Measurements from ENCODE around the gene METTL25B. TPM values are rescaled to one million over a fixed set of nuclear protein-coding genes. Genes with fewer than 3 reads are reported as not detected.

Gene METTL25B
- total RNA-seq, 1 donor from 2014 or later = 13.1 TPM

DNA sequence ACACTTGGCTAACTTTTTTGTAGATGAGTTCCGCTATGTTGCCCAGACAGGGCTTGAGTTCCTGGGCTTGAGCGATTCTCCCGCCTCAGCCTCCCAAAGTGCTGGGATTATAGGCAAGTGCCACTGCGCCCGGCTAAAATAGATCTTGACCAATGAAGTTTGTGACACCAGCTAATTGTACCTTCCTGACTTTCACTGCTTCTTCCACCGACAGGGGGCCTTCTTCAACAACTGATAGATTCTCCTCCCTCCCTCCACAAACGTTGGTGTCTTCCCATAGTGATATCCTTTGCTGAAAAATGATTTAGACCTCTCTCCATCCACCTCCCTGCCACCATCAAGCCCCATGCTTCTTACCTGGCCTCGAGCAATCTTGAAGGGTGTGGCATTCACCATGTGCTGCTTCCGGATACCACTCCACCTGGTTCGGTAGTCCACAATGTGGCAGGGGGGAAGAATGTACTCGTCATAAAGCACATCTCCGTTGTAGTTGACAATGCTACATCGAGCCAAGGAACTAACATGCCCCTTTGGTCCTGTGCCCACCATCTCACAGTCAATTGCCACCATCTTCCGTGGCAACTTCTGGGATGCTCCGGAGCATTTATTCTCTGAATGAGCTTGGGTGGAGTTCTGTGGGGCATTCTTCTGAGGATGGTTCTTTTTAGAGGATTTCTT is 1.6 kb upstream of the METTL25B start:
- peak; percentile 57 for DNase-seq

DNA sequence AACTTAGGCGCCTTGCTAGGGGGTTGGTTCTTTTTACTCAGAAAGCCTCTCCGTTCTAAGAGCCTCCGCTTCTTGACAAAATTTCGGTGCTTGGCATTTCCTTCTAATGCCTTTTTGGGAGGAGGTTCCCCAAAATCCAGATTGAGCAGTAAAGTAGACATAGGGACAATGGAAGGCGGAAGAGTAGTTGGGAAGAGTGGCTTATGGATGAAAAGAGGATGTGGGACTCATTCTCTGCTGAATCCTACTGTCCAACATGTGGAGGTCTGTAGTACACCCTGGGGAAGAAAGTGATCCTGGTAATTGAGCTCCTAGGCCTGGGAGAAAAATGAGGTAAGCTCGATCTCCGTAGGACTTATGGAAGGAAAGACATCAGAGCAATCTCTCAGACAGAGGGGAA is 777 bp upstream of the METTL25B start:
- DNase-seq = no peak

DNA sequence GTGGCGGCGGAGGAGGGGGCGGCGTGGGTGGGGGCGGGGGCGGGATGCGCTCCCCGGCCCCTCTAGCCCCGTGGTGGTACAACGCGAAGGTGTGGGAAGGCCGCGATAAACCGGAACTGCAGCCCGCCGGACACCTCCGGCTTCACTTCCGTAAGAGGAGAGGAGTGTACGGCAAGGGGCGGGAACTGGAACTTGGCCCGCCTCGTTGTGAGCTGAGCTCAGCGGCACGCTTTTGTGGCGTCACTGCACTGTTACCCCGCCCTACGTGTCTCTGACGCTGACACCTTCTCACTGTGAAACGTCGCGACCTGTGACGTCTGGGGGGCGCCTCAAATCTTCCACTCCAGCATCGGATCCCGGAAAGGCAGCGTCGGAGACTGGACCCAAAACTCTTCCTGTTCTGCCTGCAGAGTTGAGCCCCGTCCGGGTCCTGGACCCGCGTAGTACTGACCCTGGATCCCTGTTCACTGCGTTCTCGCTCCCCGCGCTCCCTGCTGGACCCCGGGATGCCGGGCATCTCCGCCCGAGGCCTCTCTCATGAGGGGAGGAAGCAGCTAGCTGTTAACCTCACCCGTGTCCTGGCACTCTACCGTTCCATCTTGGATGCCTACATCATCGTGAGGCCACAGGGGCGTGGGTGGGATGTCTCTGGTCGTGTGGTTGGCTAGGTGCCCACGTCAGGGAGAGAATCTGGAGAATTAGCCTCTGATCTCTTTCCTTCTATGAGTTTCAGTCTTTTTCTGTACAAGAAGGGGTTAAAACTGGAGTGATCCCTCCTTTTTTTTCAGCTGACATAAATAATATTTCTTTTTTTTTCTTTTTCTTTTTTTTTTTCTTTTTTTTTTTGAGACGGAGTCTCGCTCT is 562 bp downstream of the METTL25B start, which contains the start of gene ISG20L2:
Gene ISG20L2 (minus strand): TSS at position 168 of the 864 bp plus-strand sequence. CDS start 1,114 bp downstream, outside the sequence.
- peak; percentile 97 for DNase-seq

DNA sequence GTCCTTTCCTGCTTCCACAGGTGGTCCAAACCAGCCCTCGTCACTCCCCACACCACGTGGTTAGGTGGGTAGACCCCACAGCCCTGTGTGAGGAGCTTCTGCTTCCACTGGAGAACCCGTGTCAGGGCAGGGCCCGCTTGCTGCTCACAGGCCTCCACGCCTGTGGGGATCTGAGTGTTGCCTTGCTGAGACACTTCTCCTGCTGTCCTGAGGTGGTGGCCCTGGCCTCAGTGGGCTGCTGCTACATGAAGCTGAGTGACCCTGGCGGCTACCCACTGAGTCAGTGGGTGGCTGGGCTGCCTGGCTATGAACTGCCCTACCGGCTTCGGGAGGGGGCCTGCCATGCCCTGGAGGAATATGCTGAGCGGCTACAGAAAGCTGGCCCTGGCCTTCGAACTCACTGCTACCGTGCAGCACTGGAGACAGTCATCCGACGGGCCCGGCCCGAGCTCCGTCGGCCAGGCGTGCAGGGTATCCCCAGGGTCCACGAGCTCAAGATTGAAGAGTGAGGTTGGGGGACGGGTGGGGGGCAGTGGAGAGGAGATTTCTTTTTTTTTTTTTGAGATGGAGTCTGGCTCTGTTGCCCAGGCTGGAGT is 5.8 kb downstream of the METTL25B start:
- DNase-seq = no peak

DNA sequence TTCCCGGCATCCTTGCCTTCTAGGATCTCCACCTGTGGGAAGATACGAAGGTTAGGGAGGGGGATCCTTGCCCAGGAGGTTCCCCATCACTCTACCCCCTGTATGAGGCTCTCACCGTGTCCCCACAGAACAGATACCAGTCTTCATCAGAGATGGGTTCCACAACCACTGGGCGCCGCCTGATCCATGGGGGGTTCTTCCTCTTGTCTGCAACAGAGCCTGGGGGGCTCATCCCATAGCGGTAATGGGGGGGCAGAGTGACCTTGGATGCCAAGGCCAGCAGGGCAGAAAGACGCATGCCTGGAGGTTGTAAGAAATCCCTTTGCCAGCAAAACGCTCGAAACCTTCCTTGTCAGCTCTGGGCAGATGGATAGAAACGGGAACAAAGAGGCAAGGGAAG is 10.1 kb downstream of the METTL25B start:
- no peak for DNase-seq

DNA sequence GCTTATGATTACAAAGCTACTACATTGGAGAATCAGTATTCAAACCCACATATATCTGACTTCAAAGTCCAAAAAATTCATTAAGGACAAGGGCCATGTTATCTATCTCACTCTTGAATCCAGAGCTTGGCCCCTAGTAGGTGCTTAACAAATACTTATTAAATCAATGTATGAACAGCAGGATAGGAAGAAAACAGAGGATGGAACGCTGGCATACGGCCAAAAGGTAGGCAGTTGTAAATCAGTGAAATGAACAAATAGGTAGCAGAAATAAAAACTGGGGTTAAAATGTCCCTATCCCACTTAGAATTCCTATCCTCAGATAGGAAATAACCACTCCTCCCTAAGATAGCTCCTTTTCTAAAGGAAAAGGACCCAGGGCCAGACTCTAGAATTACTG is 10.6 kb downstream of the METTL25B start:
- DNase-seq = no peak

DNA sequence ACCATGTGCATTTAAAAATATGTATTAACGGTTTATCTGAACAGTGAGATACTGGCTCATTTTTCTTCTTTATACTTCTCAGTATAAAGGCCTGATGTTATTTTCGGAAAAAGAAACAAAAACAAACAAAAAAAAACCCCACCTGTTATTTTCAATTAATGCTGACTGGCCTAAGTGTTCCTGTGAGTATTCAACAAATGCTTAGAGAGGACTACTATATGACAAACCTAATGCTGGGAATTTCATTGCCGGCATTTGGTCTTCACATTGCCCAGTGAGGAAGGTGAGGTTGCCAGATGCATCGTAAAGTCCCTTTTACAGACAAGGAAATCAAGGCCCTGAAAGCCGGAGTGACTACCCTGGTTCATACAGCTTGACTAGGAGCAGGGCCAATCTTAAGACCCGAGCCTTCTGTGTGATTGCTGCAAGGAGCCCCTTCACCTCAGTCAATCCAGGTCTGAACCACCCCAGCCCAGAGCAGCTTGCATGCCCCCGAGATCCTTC is 12.0 kb downstream of the METTL25B start:
- peak; percentile 40 for DNase-seq

DNA sequence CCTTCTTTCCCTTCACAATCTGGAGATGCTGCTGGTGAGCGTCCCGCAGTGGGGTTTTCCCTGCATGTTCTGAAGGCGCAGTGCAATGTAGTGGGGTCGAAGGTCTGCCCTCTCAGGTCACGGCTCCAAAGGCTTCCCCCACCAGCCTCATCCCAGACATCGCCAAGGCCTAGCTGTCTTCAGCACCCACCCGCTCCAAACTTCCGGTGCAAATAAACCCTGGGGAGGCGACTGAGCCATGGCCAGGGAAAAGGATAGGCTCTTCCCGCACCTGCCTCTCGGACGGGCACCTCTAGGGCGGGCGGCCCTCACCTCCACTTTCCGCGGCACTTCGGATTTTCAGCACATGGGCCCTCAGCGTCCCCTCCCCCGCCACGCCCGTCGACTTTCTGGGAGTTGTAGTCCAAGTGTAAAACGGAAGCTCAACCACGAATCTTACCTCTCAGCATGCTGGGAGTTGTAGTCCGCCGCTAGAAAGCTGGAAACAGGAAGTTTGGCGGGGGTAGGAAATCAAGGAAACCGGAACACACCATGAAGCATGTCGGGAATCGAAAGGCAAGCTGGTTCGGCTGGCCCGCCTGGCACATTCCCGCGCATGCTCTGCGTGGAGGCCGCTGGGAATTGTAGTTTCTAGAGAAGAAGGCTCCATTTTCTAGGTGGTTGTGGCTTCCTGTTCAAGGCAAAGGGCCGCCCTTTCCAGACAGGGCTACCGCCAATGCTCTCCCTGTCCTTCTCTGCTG is 12.6 kb downstream of the METTL25B start, which contains the start of gene MRPL24:
Gene MRPL24 (minus strand): TSS at position 348 of the 740 bp plus-strand sequence. CDS start 2,384 bp downstream, outside the sequence.
- DNase-seq = peak; percentile 99

DNA sequence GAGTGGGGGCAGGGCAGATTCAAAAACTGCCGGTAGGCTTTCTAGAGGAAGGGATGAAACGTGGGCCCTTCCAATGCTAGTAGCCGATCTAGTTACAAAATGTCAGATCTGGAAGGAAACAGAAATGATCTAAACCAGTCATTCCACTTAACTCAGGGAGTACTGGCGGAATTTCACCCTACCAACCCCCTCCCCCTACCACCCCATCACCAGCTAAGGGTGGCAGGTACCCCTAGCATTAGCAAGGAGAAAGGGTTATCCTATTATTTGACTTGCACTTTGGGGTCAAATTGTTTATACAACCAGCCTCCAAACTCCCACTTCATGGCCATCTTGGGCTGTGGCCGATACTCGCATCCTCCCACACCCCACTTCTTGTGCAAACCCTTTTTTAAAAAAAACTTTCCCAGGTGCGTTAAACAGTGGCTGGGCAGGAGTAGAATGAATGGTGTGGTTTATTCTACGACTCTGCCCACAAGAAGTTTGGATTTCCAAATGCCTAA is 13.3 kb downstream of the METTL25B start:
- no peak for DNase-seq

DNA sequence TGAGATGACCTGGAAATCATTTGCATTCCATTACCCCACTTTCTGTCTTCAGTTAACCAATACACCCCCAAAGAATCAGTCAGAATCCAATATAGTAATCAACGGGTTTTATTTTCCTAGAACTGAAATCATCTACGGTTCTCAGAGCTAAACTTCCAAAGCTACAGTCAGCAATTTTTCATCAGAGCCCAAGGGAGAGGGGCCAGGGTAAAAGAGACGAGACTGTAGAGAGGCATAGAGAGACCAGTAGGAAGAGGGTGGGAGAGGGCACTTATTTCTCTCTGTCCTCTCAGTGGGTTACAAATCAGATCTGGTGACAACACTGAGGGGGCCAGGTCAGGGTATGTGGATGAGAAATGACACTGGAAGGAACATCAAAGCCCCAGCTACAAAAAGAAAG is 13.7 kb downstream of the METTL25B start:
- no peak for DNase-seq

DNA sequence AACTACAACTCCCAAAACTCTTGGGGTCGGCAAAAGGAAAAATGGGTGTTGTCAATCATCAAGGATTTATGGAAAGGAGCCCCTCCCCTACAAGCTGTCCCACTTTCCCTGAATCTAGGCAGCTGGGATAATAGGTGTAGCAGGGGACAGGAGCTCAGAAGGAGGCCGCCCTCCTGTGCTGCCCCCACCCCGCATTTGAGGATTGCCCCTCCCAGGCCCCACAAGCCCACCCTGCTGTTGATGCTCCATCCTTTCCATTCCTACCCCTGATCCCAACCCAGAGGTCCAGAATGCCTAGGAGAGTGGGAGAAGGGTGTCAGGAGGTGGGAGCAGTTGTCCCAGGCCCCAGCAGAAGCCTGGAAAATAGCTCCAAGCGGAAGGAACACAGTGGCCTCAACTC is 14.5 kb downstream of the METTL25B start:
- DNase-seq = no peak

DNA sequence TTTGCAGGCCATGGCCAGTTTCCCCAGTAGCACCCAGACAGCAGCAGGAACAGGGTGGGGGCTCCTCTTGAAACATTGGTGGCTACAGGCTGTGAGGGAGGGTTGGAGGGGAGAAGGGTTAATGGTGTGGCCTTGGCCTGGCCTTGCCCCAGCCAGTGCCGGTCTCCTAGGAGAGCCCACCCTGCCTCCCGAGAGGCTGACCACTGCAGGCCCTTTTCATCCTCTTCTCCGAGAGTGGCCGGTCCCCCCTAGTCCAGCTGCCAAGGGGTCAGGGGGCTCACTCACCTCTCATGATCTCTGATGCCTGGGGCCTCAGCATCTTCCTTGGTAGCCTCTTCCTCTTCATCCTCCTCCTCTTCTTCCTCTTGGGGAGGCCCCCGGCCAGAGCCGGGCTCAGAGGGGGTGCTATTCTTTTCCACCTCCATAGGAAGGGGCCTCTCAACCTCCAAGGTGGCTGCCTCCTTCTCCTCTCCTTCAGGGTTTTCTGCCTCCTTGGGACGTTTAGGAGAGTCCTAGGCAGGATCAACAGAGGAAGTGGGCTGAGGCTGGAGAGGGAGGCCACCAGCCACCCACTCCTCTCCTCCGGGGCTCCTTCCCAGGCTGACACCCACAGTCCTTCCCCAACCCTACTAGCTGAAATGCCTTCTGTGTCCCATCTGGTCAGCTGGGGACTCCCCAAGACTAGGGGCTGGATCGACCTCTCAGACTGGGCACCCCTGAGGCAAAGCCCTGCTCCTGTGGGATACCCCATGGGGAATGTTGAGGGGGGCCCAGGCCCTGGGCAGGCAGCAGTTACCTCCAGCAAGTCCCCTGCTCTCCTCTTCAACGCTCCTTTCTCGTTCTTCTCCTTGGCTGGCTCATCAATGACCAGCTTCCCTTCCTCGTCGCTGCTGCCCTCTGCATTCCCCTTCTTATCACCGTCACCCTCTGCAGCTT is 15.4 kb downstream of the METTL25B start:
- no peak for DNase-seq

DNA sequence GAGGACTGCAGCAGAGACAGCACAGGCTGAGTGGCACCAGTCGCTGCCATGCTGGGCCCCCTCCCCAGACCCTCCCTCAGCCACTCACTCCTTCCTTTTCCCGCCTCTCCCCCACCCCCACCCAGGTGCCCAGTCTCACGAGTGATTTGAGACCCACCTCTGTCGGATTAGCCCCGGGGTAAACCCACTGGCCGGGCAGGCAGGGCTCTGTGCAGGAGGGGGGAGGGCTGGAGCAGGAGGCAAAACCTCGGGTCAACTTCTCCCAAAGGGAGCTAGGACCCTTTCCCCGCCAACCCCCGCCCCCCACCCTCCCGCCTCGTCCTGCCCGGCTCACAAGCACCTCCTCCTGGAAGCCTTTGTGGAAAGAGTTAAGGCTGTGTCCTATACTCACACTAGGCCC is 16.1 kb downstream of the METTL25B start:
- no peak for DNase-seq

DNA sequence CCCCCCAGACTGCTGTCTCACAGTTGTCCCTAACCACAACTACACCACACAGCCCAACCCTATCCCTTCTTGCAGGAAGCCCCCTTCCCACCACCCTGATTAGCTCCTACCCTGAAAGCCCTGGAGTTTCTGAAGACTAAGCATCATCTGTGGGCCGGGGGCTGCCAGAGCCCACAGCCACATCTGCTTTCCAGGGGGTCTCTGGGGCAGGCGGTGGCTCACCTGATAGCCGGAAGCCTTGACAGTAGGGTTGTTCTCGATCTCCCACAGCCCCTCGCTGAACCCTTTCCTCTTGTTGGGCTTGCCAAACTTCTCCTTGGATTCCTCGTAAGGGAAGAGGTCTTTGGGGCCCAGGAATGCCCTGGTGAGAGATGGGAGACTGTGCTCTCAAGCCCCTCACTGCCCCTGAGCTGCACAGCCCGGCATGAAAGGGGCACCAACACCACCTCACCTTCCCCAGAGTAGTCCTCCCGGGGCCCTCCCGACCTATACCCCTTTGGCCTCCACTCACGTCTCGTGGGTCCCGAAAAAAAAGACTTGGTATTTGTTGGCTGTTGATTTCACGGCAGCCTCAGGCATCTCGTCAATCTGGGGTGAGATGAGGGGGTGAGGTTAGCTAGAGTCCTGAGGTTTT is 16.6 kb downstream of the METTL25B start:
- no peak for DNase-seq

DNA sequence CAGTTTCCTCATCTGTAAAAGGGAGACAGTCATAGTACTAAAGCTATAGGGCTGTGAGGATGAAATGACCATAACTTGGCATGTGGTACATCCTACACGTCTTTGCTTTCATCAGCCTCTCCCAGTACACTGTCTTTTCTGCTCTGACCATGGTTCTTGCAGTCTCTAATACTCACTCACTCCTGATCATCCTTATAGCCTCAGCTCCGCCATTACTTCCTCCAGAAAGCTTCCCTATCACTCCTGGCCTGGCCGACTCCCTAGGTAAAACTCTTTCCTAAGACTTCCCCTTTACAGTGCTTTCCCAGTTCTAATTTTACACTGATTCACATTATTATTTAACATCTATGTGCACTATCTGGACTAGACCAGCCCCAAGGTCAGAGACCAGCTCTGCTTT is 17.6 kb downstream of the METTL25B start:
- no peak for DNase-seq

DNA sequence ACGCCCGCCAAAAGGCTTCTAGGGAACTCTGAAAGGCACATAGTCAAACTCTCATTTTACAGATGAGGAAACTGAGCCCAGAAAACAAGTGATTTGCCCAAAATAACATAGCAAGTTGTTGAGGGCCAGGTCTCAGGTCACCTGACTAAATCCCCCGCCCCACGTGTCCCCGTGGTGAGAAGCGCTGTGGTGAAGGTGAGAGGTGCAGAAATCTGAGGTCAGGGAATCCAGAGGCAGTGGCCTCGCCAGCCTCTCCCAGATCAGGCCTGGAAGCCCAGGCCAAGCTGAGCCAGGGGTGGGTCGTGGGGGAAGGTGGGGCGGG is 18.1 kb downstream of the METTL25B start:
- no peak for DNase-seq

DNA sequence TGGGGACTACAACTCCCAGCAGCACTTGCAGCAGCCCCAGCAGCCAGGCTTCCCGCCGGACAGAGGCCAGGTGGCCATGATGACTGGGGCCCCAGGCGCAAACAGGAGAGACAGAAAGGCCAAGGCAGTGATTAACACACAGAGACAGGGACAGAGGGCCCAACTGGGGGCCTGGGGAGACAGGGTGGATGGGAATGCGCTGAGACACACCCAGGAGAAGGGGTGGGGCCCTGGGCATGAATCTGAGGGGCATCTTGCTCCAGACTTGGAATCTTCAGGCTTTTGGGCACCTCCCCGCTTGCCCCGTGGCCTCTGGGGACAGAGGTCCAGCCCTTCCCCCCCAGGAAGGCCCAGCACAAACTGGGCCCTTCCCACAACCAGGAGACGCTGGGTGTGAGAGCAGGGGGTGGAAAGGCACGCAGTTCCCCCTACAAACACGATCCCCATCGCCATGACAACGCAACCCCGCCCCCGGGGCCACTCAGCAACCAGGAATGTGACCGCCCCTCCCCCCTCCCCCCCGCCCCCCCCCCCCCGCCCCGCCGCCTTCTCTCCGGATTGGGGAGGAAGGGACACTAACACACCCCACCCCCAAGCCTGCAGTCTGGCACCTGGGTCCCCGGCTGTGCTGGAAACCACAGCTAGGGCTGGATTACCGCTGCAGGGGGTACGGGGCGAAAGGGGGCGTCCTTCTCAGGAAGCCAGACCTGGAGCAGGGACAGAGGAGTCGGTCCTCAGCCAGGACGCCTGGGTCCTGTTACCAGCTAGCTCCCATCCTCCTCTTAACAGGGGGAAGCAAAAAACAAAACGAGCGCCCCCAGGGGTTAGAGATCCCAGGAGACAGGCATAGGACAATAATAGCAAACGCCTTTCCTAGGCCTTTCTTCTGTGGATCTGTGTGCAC is 18.7 kb downstream of the METTL25B start:
- peak; percentile 96 for DNase-seq

DNA sequence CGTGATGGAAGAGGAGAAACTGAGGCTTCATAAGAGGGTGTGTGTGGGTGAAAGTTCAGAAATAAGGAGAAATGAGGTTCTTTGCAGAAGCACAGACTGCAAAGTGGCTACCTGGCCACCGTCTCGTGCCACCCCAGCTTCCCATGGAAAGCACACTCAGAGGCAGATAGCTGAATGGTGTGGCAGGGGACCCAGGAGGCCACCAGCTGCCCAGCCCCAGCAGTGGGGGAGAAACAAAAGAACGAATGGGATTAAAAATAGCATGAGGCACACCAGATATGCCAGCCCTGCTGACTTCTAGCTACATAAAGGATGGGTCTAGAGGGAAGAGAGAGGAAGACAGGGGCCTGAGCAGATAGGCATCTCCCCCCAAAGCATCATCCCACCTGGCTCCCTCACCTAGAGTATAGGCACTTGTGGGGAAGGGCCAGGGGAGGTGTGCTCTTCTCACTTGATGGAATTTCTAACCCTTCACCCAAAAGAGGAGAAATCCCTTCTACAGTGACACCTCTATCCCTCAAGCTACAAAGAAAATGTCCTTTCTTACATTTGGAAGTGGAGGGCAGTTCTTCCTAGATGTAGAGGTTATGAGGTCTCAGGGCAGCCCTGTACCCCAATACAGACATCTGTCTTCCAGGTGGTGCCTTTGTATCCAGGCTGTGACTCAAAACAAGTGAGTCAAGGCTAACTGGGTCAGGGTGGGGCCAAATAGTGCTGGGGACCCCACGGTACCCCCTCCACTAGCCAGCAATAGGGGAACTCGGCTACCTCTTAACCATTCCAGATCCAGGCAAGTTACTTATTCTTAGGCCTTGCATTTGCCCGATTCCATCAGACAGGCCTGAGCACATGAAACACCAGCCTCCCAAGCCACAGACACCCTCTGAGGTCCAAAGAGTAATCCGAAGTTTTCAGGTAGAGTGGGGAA is 19.7 kb downstream of the METTL25B start:
- DNase-seq = no peak
